SK-N-MC (cell line): ENCODE data around the gene GRIK4.

Experiments
- DNase-seq: peaks from one replicate; pipeline ENCODE4 v3.0.0-alpha.2; 2011; ENCODE audit warnings: low read depth, low spot score
- H3K27ac ChIP-seq: fragments of 200-600 bp; sonication (generic); 2 replicates; pipeline ENCODE4 v1.5.1; 2016; ENCODE audit warnings: mixed run types
- H3K36me3 ChIP-seq: fragments of 200-600 bp; sonication (generic); 2 replicates; pipeline ENCODE4 v1.6.1; 2017; ENCODE audit warnings: antibody characterized with exemption, low read length, mixed read lengths; ENCODE audit not compliant: insufficient read depth
- H3K4me3 ChIP-seq: fragments of 200-600 bp; sonication (generic); 2 replicates; pipeline ENCODE4 v1.5.1; 2016
- H3K9ac ChIP-seq: fragments of 200-600 bp; sonication (generic); 2 replicates; pipeline ENCODE4 v1.8.0; 2017; ENCODE audit warnings: mixed run types, mixed read lengths; ENCODE audit not compliant: insufficient read length
- H3K9me3 ChIP-seq: fragments of 200-600 bp; sonication (generic); 2 replicates; pipeline ENCODE4 v1.6.1; 2017; ENCODE audit warnings: low read depth, mild to moderate bottlenecking, antibody characterized with exemption, low read length, moderate library complexity, mixed read lengths
- EZH2 ChIP-seq: fragments of 200-600 bp; sonication (generic); IDR thresholded peaks from one replicate; pipeline ENCODE4 v1.6.1; 2017; ENCODE audit warnings: antibody characterized with exemption
- FOXP2 ChIP-seq: optimal IDR thresholded peaks from 2 replicates; pipeline ENCODE3; 2011; ENCODE audit warnings: mild to moderate bottlenecking, moderate library complexity; ENCODE audit not compliant: insufficient read depth; ENCODE audit errors: extremely low read length, control extremely low read depth
- POLR2AphosphoS5 ChIP-seq: IDR thresholded peaks from 2 replicates; pipeline ENCODE4 v1.6.1; 2012; ENCODE audit warnings: mild to moderate bottlenecking, low read depth, low read length, borderline replicate concordance

GRIK4 gene

GRCh38 chr11:120513436-120514315 is 2.1 kb downstream of the GRIK4 start:
- H3K27ac ChIP-seq, result no peak overlapping the region
- DNase-seq, result no peak
- H3K9ac ChIP-seq, result no peak overlapping the region
- no peak overlapping the region for H3K4me3 ChIP-seq
- TF ChIP-seq FOXP2 (no peak), EZH2 (no peak), POLR2AphosphoS5 (no peak)
- H3K36me3 ChIP-seq, result no peaks in the 10 kb centered on the region
- H3K9me3 ChIP-seq, result no peaks in the 10 kb centered on the region

GRCh38 chr11:120514541-120515121 is 3.1 kb downstream of the GRIK4 start:
- no peak for DNase-seq
- H3K36me3 ChIP-seq, result no peaks in the 10 kb centered on the region
- no peak overlapping the region for H3K4me3 ChIP-seq
- H3K9me3 ChIP-seq, result no peaks in the 10 kb centered on the region
- H3K27ac ChIP-seq, result no peak overlapping the region
- no peak for TF ChIP-seq POLR2AphosphoS5
- TF ChIP-seq FOXP2, result no peak
- no peak for TF ChIP-seq EZH2
- no peak overlapping the region for H3K9ac ChIP-seq

GRCh38 chr11:120515186-120515723 is 3.7 kb downstream of the GRIK4 start:
- no peak overlapping the region for H3K4me3 ChIP-seq
- no peaks in the 10 kb centered on the region for H3K9me3 ChIP-seq
- H3K27ac ChIP-seq, result no peak overlapping the region
- no peak for DNase-seq
- TF ChIP-seq EZH2 (no peak), POLR2AphosphoS5 (no peak), FOXP2 (no peak)
- no peaks in the 10 kb centered on the region for H3K36me3 ChIP-seq
- H3K9ac ChIP-seq, result no peak overlapping the region

GRCh38 chr11:120516461-120517389 is 5.2 kb downstream of the GRIK4 start:
- H3K27ac ChIP-seq, result no peak overlapping the region
- H3K9me3 ChIP-seq, result no peaks in the 10 kb centered on the region
- no peak overlapping the region for H3K9ac ChIP-seq
- H3K4me3 ChIP-seq, result no peak overlapping the region
- TF ChIP-seq EZH2 (no peak), POLR2AphosphoS5 (no peak), FOXP2 (no peak)
- DNase-seq, result no peak
- H3K36me3 ChIP-seq, result no peaks in the 10 kb centered on the region

- no peak for TF ChIP-seq FOXP2
- no peak for TF ChIP-seq EZH2
- Histone ChIP-seq H3K27ac (no peak overlapping the region), H3K4me3 (no peak overlapping the region), H3K9ac (no peak overlapping the region), H3K36me3 (no peaks in the 10 kb centered on the region), H3K9me3 (no peaks in the 10 kb centered on the region)
- no peak for DNase-seq
Observed at GRCh38 chr11:120517390-120517761, 5.8 kb downstream of the GRIK4 start.

- TF ChIP-seq EZH2 (no peak), FOXP2 (no peak), POLR2AphosphoS5 (no peak)
- Histone ChIP-seq H3K27ac (no peak overlapping the region), H3K36me3 (no peaks in the 10 kb centered on the region), H3K9me3 (no peaks in the 10 kb centered on the region), H3K4me3 (no peak overlapping the region), H3K9ac (no peak overlapping the region)
- DNase-seq, result no peak
Observed at GRCh38 chr11:120517801-120518291, 6.3 kb downstream of the GRIK4 start.

- Histone ChIP-seq H3K36me3 (no peaks in the 10 kb centered on the region), H3K4me3 (no peak overlapping the region), H3K9me3 (no peaks in the 10 kb centered on the region), H3K27ac (no peak overlapping the region), H3K9ac (no peak overlapping the region)
- TF ChIP-seq EZH2, result no peak
- TF ChIP-seq POLR2AphosphoS5, result no peak
- no peak for TF ChIP-seq FOXP2
- no peak for DNase-seq
Observed at GRCh38 chr11:120518356-120518755, 6.8 kb downstream of the GRIK4 start.
